Medulla oblongata (tissue), 1 donor: ENCODE results near the gene SLC25A36.
"Not testable (repeated sequence)": the region's sequence is repeated elsewhere in the genome, so short reads cannot be mapped to it uniquely, and the experiment has no call there.

Experiments used
- DNase-seq: peaks from one replicate; pipeline ENCODE4 v3.0.0-alpha.2; 2015; ENCODE audit errors: extremely low spot score

Gene SLC25A36

GRCh38 chr3:140994861-140995260, 53.2 kb downstream of the SLC25A36 start:
- DNase-seq, result not testable (repeated sequence)

GRCh38 chr3:140995881-140996280, 54.2 kb downstream of the SLC25A36 start:
- no peak for DNase-seq

GRCh38 chr3:141000027-141000663, 58.5 kb downstream of the SLC25A36 start:
- peak; percentile 81 for DNase-seq

GRCh38 chr3:141000686-141001085, 59.0 kb downstream of the SLC25A36 start:
- DNase-seq, result no peak

GRCh38 chr3:141006344-141006743, 64.7 kb downstream of the SLC25A36 start:
- DNase-seq, result no peak

GRCh38 chr3:141009496-141009895, 67.9 kb downstream of the SLC25A36 start:
- no peak for DNase-seq

GRCh38 chr3:141011232-141011996, 69.8 kb downstream of the SLC25A36 start:
- peak; percentile 71 for DNase-seq

- no peak for DNase-seq
Measured at GRCh38 chr3:141011997-141012262, 70.3 kb downstream of the SLC25A36 start.

GRCh38 chr3:141012571-141012970, 70.9 kb downstream of the SLC25A36 start:
- DNase-seq, result no peak

- DNase-seq, result no peak
Measured at GRCh38 chr3:141015481-141015880, 73.8 kb downstream of the SLC25A36 start.

GRCh38 chr3:141017366-141018322, 76.0 kb downstream of the SLC25A36 start:
- DNase-seq, result not testable (repeated sequence)

- no peak for DNase-seq
Measured at GRCh38 chr3:141019244-141019643, 77.6 kb downstream of the SLC25A36 start.

- DNase-seq, result no peak
Measured at GRCh38 chr3:141020143-141020830, 78.7 kb downstream of the SLC25A36 start.

GRCh38 chr3:141021261-141021660, 79.6 kb downstream of the SLC25A36 start:
- no peak for DNase-seq
